GM23248 (cell line): ENCODE results near the gene NIPBL.

ENCODE experiments used
- EZH2 ChIP-seq: fragments of 200-600 bp; sonication (generic); IDR thresholded peaks from 2 replicates; pipeline ENCODE4 v1.6.1; 2018; ENCODE audit warnings: antibody characterized with exemption, mild to moderate bottlenecking; ENCODE audit not compliant: insufficient read depth, poor library complexity, severe bottlenecking
- EZH2phosphoT487 ChIP-seq: fragments of 200-600 bp; sonication (generic); IDR thresholded peaks from 2 replicates; pipeline ENCODE4 v1.6.1; 2018; ENCODE audit warnings: antibody characterized with exemption, moderate library complexity, mild to moderate bottlenecking, low read depth; ENCODE audit not compliant: insufficient read depth

DNA sequence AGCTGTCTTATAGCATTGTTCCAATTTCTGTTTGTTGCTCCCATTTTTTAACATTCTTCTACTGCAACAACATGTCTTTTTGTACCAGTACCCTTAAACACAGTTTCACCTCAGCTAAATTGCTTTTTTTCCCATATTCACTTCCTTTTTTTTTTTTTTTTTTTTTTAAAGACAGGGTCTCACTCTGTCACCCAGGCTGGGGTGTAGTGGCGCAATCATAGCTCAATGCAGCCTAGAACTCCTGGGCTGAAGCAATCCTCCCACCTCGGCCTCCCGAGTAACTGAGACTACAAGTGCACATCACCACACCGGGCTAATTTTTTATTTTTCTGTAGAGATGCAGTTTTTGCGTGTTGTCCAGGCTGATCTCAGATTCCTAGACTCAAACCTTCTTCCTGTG is 161.3 kb downstream of the NIPBL start:
- TF ChIP-seq EZH2 (no peak), EZH2phosphoT487 (no peak)
